ENCODE results near the gene AHRR. TPM values are rescaled to one million over a fixed set of nuclear protein-coding genes. Genes with fewer than 3 reads are reported as not detected.

AHRR gene
- total and polyA plus RNA-seq, 10 of the 15 experiments (the other 5 are each of a cell fraction or from before 2014, with no cell fraction given), result 0.90 to 35.2 (median 19.2) TPM

- ChIA-PET POLR2A (no interaction called here), CTCF (no interaction called here), SMC1A (ENCODE audit: uncharacterized antibody, unreplicated experiment) (interaction anchor here (1.3 kb wide), 2 partner anchors 12 to 117 kb away, joined by 3 read pairs; no protein-coding TSS in a partner anchor), RAD21 (ENCODE audit: unreplicated experiment) (interaction anchor here (2.0 kb wide), 1 partner anchor 117 kb away, joined by 9 read pairs; no protein-coding TSS in a partner anchor)
- Histone ChIP-seq H4K20me1 (ENCODE audit: control insufficient read depth, insufficient read depth) (no peaks in the 10 kb centered on the region), H3K27ac (ENCODE audit: control insufficient read depth, insufficient read depth) (no peak overlapping the region), H3K4me2 (ENCODE audit: control insufficient read depth, insufficient read depth) (no peak overlapping the region), H3K36me3 (ENCODE audit: control insufficient read depth in 2 of 2, insufficient read depth in 2 of 2, low read length in 1 of 2) (peaks cover 6 to 25% of the 10 kb centered on the region in 2 experiments; a peak in 3 of 4 replicates), H2AFZ (ENCODE audit: control insufficient read depth, low read depth, low read length) (no peak overlapping the region), H3K4me3 (no peak overlapping the region), H3K79me2 (ENCODE audit: control insufficient read depth, insufficient read depth, low read length) (no peaks in the 10 kb centered on the region), H3K4me1 (ENCODE audit: control insufficient read depth, insufficient read depth, low read length) (peaks cover 8% of the 10 kb centered on the region), H3K9ac (ENCODE audit: control insufficient read depth, insufficient read depth, low read length) (no peak overlapping the region), H3K27me3 (replicated peaks in 1 of 2; ENCODE audit: control insufficient read depth in 2 of 2, insufficient read depth in 2 of 2, low read length in 1 of 2) (no peaks in the 10 kb centered on the region), H3K9me3 (replicated peaks; ENCODE audit: control insufficient read depth, insufficient read depth, low read length) (no peaks in the 10 kb centered on the region)
- ATAC-seq, result no peak
- TF ChIP-seq ZNF274 (IDR thresholded peaks at IDR 0.05; ENCODE audit: insufficient read depth, insufficient read length), result no peak
- TF ChIP-seq GATAD2B (conservative IDR thresholded peaks at IDR 0.05; ENCODE audit: low read depth), result no peak
- TF ChIP-seq HDAC2 (IDR thresholded peaks at IDR 0.05), result no peak
- no peak for TF ChIP-seq CBFB (IDR thresholded peaks at IDR 0.05; ENCODE audit: low read depth)
- intact Hi-C loops (cut with micrococcal nuclease; ENCODE audit: unreplicated experiment) (no loop called here), in situ Hi-C loops (cut with MboI) (no loop called here)
- 78% methylated on average over 13 of the region's 16 CpGs for WGBS (ENCODE audit: insufficient coverage, insufficient replicate concordance, low lambda C conversion rate, missing lambda C conversion rate)
- FAIRE-seq, result no peak
- DNase-seq (ENCODE audit: low read depth, low spot score), result no peak
- no TSS peak for BruUV-seq (replicated peaks)
These were observed 112.3 kb downstream of the AHRR start for GRCh38 chr5:433836-434235.

DNA sequence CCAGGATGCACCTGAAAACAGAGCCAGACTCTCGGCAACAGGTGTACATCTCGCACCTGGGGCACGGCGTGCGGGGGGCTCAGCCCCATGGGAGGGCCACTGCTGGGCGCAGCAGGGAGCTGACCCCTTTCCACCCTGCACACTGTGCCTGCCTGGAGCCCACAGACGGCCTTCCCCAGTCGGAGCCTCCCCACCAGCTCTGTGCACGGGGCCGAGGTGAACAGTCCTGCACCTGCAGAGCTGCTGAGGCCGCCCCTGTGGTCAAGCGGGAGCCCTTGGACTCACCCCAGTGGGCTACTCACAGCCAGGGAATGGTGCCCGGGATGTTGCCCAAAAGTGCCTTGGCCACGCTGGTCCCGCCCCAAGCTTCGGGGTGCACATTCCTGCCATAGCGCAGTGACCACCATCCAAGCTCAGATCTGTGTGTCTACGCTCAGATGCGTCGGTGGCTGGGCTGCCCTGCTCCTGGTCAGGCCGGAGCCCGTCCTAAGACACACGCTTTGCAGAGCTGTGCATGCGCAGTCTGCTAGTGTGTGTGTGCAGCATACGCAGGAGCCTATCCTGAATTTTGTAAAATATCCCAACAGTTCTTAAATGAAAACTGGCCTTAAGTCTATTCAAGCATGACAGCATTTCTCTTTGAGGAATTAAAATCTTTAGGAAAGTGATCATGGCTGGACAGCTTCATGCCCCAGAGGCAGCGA is 113.1 kb downstream of the AHRR start:
- Histone ChIP-seq H3K4me2 (ENCODE audit: control insufficient read depth, insufficient read depth) (no peak overlapping the region), H3K36me3 (ENCODE audit: control insufficient read depth in 2 of 2, insufficient read depth in 2 of 2, low read length in 1 of 2) (peaks cover 6 to 21% of the 10 kb centered on the region in 2 experiments; a peak in 3 of 4 replicates), H3K9ac (ENCODE audit: control insufficient read depth, insufficient read depth, low read length) (no peak overlapping the region), H3K27me3 (replicated peaks in 1 of 2; ENCODE audit: control insufficient read depth in 2 of 2, insufficient read depth in 2 of 2, low read length in 1 of 2) (no peaks in the 10 kb centered on the region), H2AFZ (ENCODE audit: control insufficient read depth, low read depth, low read length) (no peak overlapping the region), H3K9me3 (replicated peaks; ENCODE audit: control insufficient read depth, insufficient read depth, low read length) (no peaks in the 10 kb centered on the region), H3K27ac (ENCODE audit: control insufficient read depth, insufficient read depth) (no peak overlapping the region), H3K4me3 (no peak overlapping the region), H3K4me1 (ENCODE audit: control insufficient read depth, insufficient read depth, low read length) (peaks cover 8% of the 10 kb centered on the region), H3K79me2 (ENCODE audit: control insufficient read depth, insufficient read depth, low read length) (no peaks in the 10 kb centered on the region), H4K20me1 (ENCODE audit: control insufficient read depth, insufficient read depth) (no peaks in the 10 kb centered on the region)
- ChIA-PET CTCF (interaction anchor here (1.0 kb wide), 1 partner anchor 116 kb away, joined by 3 read pairs; no protein-coding TSS in a partner anchor), SMC1A (ENCODE audit: uncharacterized antibody, unreplicated experiment) (interaction anchor here (1.3 kb wide), 1 partner anchor 117 kb away, joined by 3 read pairs; no protein-coding TSS in a partner anchor), POLR2A (no interaction called here), RAD21 (ENCODE audit: unreplicated experiment) (interaction anchor here (2.0 kb wide), 1 partner anchor 117 kb away, joined by 9 read pairs; no protein-coding TSS in a partner anchor)
- 86% methylated on average over 26 of the region's 26 CpGs for WGBS (ENCODE audit: insufficient coverage, insufficient replicate concordance, low lambda C conversion rate, missing lambda C conversion rate)
- ATAC-seq, result no peak
- no TSS peak for BruUV-seq (replicated peaks)
- in situ Hi-C loops (cut with MboI), result loop anchor here (5.0 kb wide), 1 partner anchor 117 kb away; no protein-coding TSS in a partner anchor
- intact Hi-C loops (cut with micrococcal nuclease; ENCODE audit: unreplicated experiment), result no loop called here
- no peak for DNase-seq (ENCODE audit: low read depth, low spot score)
- no peak for FAIRE-seq
- TF ChIP-seq, protein P1, sequence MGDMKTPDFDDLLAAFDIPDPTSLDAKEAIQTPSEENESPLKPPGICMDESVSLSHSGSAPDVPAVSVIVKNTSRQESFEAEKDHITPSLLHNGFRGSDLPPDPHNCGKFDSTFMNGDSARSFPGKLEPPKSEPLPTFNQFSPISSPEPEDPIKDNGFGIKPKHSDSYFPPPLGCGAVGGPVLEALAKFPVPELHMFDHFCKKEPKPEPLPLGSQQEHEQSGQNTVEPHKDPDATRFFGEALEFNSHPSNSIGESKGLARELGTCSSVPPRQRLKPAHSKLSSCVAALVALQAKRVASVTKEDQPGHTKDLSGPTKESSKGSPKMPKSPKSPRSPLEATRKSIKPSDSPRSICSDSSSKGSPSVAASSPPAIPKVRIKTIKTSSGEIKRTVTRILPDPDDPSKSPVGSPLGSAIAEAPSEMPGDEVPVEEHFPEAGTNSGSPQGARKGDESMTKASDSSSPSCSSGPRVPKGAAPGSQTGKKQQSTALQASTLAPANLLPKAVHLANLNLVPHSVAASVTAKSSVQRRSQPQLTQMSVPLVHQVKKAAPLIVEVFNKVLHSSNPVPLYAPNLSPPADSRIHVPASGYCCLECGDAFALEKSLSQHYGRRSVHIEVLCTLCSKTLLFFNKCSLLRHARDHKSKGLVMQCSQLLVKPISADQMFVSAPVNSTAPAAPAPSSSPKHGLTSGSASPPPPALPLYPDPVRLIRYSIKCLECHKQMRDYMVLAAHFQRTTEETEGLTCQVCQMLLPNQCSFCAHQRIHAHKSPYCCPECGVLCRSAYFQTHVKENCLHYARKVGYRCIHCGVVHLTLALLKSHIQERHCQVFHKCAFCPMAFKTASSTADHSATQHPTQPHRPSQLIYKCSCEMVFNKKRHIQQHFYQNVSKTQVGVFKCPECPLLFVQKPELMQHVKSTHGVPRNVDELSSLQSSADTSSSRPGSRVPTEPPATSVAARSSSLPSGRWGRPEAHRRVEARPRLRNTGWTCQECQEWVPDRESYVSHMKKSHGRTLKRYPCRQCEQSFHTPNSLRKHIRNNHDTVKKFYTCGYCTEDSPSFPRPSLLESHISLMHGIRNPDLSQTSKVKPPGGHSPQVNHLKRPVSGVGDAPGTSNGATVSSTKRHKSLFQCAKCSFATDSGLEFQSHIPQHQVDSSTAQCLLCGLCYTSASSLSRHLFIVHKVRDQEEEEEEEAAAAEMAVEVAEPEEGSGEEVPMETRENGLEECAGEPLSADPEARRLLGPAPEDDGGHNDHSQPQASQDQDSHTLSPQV (IDR thresholded peaks at IDR 0.05), result no peak
- TF ChIP-seq PAX5 (IDR thresholded peaks at IDR 0.05; ENCODE audit: borderline replicate concordance, low read depth, low read length), result no peak
- no peak for TF ChIP-seq TCF3 (IDR thresholded peaks at IDR 0.05; ENCODE audit: borderline replicate concordance, insufficient read depth, low read depth, low read length)
- TF ChIP-seq SMARCA5 (IDR thresholded peaks at IDR 0.05), result no peak
- TF ChIP-seq LARP7 (IDR thresholded peaks at IDR 0.05), result no peak
- TF ChIP-seq ZZZ3 (IDR thresholded peaks at IDR 0.05; ENCODE audit: control insufficient read depth, insufficient read length, low read depth), result no peak
- no peak for TF ChIP-seq ZNF24 (IDR thresholded peaks at IDR 0.05)
- no peak for TF ChIP-seq IKZF2 (IDR thresholded peaks at IDR 0.05)
- no peak for TF ChIP-seq NFIC (IDR thresholded peaks at IDR 0.05; ENCODE audit: low read depth, low read length)

All from GM12878 (cell line).